ENCODE results near the gene GNAO1.

The GNAO1 gene

DNA sequence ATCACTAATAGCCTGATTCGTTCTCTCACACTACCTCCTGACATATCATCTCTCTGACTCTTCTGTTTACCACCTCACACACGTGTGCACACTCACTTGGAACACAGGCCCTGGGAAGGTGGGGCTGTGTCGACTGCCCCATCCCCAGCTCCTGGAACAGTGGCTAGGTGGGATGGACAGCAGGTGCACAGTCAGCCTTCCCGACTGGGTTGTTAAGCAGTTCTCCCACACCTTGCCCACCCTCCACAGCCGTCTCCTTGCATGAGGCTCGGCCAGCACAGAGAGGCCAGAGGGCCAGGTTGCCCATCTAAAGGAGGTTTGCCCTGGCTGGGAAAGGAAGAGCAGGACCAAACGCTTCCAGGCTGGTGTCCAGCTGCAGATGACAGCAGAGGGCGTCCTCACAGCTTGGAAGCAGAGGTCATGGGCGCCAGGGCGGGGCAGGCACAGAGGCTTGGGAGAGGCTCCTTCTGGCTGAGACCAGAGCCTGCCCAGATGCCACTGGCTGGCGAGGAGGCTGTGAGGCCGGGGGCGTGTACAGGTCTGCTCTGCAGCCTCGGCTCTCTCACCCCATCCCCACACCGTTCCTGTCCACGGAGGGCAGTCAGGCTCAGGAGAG lies 141.3 kb downstream of the GNAO1 start:
- H3K9me3 ChIP-seq = no peaks in the 10 kb centered on the region
- no peaks in the 10 kb centered on the region for H3K4me1 ChIP-seq (ENCODE audit: control insufficient read depth in 1 of 2, insufficient read depth in 1 of 2, low read depth in 1 of 2, low read length in 1 of 2)
- TF ChIP-seq, protein P1, sequence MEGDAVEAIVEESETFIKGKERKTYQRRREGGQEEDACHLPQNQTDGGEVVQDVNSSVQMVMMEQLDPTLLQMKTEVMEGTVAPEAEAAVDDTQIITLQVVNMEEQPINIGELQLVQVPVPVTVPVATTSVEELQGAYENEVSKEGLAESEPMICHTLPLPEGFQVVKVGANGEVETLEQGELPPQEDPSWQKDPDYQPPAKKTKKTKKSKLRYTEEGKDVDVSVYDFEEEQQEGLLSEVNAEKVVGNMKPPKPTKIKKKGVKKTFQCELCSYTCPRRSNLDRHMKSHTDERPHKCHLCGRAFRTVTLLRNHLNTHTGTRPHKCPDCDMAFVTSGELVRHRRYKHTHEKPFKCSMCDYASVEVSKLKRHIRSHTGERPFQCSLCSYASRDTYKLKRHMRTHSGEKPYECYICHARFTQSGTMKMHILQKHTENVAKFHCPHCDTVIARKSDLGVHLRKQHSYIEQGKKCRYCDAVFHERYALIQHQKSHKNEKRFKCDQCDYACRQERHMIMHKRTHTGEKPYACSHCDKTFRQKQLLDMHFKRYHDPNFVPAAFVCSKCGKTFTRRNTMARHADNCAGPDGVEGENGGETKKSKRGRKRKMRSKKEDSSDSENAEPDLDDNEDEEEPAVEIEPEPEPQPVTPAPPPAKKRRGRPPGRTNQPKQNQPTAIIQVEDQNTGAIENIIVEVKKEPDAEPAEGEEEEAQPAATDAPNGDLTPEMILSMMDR (IDR thresholded peaks at IDR 0.05) = no peak
- no peaks in the 10 kb centered on the region for H3K36me3 ChIP-seq
- no peak overlapping the region for H3K27ac ChIP-seq
- H3K27me3 ChIP-seq = no peaks in the 10 kb centered on the region
- no peak overlapping the region for H3K4me3 ChIP-seq (ENCODE audit: low read depth in 1 of 2, low read length in 1 of 2)

- Histone ChIP-seq H3K4me1 (ENCODE audit: control insufficient read depth in 1 of 2, insufficient read depth in 1 of 2, low read depth in 1 of 2, low read length in 1 of 2) (no peaks in the 10 kb centered on the region), H3K27ac (no peak overlapping the region), H3K36me3 (no peaks in the 10 kb centered on the region), H3K4me3 (ENCODE audit: low read depth in 1 of 2, low read length in 1 of 2) (no peak overlapping the region), H3K9me3 (no peaks in the 10 kb centered on the region), H3K27me3 (no peaks in the 10 kb centered on the region)
- TF ChIP-seq, protein P1 (IDR thresholded peaks at IDR 0.05) = no peak
Measured at GRCh38 chr16:56334761-56335160, 143.5 kb downstream of the GNAO1 start.

- TF ChIP-seq, protein P1 (IDR thresholded peaks at IDR 0.05) = no peak
- Histone ChIP-seq H3K4me1 (ENCODE audit: control insufficient read depth in 1 of 2, insufficient read depth in 1 of 2, low read depth in 1 of 2, low read length in 1 of 2) (no peaks in the 10 kb centered on the region), H3K27ac (no peak overlapping the region), H3K9me3 (no peaks in the 10 kb centered on the region), H3K4me3 (ENCODE audit: low read depth in 1 of 2, low read length in 1 of 2) (no peak overlapping the region), H3K27me3 (no peaks in the 10 kb centered on the region), H3K36me3 (no peaks in the 10 kb centered on the region)
Measured at GRCh38 chr16:56336071-56336688, 144.9 kb downstream of the GNAO1 start.

GRCh38 chr16:56336711-56337110 lies 145.4 kb downstream of the GNAO1 start:
- Histone ChIP-seq H3K4me1 (ENCODE audit: control insufficient read depth in 1 of 2, insufficient read depth in 1 of 2, low read depth in 1 of 2, low read length in 1 of 2) (no peaks in the 10 kb centered on the region), H3K9me3 (no peaks in the 10 kb centered on the region), H3K27ac (no peak overlapping the region), H3K4me3 (ENCODE audit: low read depth in 1 of 2, low read length in 1 of 2) (no peak overlapping the region), H3K27me3 (no peaks in the 10 kb centered on the region), H3K36me3 (no peaks in the 10 kb centered on the region)
- TF ChIP-seq, protein P1 (IDR thresholded peaks at IDR 0.05) = no peak

DNA sequence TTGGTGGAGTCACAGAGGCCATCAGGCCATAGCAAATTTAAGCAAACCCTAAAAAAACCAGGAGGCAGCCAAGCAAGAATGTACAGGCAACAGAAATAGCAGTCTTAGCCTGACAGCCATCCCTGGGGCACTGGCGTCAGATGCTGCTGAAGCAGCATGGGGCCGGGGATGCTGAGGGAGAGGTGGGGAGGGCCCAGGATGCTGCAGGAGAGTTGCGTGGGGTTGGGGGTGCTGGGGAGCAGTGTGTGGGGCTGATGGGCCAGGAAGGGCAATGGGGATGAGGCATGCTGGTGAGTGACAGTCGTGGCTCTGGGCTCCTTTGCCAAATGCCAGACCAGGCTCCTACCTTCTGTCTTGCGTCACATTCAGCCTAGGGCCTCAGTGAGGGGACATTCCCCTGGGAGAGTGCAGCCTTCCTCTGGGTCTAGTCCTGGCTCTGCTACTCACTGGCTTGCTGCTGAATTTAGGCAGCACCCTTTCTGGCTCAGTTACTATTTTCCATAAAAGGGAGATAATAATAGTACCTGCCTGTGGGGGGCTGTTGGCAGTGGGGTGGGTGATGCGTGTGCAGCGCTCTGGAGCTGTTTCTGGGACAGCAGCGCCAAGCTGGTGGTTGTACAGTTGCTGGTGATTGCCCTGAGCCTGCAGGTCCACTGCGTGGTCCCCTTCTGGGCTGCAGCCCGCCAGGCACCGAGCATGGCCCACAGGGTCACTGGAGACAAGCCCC lies 146.0 kb downstream of the GNAO1 start:
- no peaks in the 10 kb centered on the region for H3K36me3 ChIP-seq
- no peak overlapping the region for H3K27ac ChIP-seq
- TF ChIP-seq, protein P1 (IDR thresholded peaks at IDR 0.05) = no peak
- no peaks in the 10 kb centered on the region for H3K9me3 ChIP-seq
- H3K27me3 ChIP-seq = no peaks in the 10 kb centered on the region
- H3K4me3 ChIP-seq (ENCODE audit: low read depth in 1 of 2, low read length in 1 of 2) = no peak overlapping the region
- H3K4me1 ChIP-seq (ENCODE audit: control insufficient read depth in 1 of 2, insufficient read depth in 1 of 2, low read depth in 1 of 2, low read length in 1 of 2) = no peaks in the 10 kb centered on the region

Measured in neutrophil (primary cell).